Measurements from ENCODE around the gene SUSD3.

DNA sequence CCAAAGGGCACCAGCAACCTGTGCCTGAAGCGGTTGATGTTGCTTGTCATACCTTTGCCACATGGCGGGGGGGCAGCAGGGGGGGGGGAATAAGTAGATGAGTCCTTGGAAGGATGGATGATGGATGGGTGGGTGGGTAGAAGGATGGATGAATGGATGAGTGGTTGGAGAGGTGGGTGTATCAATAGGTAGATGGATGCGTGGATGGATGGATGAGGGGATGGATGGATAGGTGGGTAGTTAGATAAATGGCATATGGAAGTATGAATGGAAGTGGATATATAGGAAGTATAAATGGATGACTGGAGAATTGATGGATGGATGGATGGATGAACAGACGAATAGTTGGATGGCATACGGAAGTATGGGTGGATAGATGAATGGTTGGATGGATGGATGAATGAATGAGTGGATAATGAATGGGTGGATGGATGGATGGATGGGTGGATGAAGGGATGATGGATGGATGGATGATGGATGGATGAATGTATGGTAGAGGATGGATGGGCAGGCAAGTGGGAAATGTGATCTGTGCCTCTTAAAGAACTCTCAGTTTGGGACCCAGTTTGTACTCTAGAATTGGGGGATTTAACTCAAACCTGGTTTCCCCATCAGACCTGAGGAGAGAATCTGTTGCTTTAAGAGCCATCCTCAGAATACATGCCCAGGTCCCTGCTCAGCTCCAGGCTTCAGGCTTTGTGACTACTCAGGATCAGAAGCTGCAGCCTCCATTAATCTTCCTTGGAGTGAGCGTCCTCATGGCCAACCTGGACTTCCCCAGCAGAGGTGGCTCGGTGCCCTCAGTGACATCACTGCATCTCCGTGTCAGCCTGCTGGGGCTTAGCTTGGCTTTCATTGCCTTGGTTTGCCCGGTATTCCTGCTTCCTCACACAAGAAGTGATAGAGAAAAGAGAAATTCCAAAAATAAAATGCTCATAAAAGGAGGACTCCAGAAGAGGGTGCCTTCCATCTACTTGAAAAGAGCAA, 27.6 kb upstream of the SUSD3 start:
- TF ChIP-seq, protein P1, sequence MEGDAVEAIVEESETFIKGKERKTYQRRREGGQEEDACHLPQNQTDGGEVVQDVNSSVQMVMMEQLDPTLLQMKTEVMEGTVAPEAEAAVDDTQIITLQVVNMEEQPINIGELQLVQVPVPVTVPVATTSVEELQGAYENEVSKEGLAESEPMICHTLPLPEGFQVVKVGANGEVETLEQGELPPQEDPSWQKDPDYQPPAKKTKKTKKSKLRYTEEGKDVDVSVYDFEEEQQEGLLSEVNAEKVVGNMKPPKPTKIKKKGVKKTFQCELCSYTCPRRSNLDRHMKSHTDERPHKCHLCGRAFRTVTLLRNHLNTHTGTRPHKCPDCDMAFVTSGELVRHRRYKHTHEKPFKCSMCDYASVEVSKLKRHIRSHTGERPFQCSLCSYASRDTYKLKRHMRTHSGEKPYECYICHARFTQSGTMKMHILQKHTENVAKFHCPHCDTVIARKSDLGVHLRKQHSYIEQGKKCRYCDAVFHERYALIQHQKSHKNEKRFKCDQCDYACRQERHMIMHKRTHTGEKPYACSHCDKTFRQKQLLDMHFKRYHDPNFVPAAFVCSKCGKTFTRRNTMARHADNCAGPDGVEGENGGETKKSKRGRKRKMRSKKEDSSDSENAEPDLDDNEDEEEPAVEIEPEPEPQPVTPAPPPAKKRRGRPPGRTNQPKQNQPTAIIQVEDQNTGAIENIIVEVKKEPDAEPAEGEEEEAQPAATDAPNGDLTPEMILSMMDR (conservative IDR thresholded peaks at IDR 0.05): no peak
- TF ChIP-seq ZFX (IDR thresholded peaks at IDR 0.05): no peak
